Erythroblast (primary cell): ENCODE data around the gene HSPB9.
A peak's percentile ranks its signal among the peaks of the same experiment; 100 is the strongest.

ENCODE experiments used
- DNase-seq, 2 experiments: peaks; one replicate each; lab custom pipeline; 2025; lab: John Stamatoyannopoulos, UW
- GATA1 ChIP-seq: IDR thresholded peaks from 2 replicates; pipeline ENCODE4 v1.6.1; 2011; ENCODE audit warnings: low read depth, mild to moderate bottlenecking, control low read depth, low read length, moderate library complexity
- POLR2A ChIP-seq: IDR thresholded peaks from 2 replicates; pipeline ENCODE4 v1.6.1; 2011; ENCODE audit warnings: mild to moderate bottlenecking, low read length

Gene HSPB9

DNA sequence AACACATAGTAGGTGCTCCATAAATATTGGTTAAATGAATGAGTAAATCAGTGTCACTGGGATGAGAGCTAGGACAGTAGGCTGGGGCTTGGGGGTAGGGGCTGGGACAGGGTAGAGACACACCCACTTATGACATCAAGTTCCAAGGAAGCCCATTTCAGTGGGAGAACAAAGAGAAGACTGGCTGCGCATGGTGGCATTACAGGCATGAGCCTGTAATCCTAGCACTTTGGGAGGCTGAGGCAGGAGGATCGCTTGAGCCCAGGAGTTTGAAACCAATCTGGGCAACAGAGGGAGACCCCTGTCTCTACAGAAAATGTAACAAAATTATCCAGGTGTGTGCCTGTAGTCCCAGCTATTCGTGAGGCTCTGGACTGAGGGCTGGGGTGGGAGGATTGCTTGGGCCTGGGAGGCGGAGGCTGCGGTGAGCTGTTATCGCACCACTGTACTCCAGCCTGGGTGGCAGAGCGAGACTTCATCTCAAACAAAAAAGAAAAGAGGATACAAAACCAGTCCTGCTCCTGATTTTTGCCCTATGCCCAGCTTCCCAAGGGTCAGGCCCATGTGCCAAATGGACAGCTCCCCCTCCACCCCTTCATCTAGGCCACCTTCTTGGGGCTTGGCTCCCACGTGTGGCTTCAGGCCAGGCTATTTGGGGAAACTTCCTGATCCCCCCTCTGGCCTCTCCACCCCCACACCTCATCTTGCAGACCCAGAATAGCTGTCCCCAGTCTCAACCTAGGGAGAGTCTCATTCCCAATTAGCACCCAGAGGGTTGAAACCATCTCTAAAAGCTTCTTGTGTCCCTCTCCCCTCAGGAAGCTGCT is 31.4 kb upstream of the HSPB9 start:
- TF ChIP-seq POLR2A (no peak), GATA1 (no peak)
- no peak for DNase-seq

DNA sequence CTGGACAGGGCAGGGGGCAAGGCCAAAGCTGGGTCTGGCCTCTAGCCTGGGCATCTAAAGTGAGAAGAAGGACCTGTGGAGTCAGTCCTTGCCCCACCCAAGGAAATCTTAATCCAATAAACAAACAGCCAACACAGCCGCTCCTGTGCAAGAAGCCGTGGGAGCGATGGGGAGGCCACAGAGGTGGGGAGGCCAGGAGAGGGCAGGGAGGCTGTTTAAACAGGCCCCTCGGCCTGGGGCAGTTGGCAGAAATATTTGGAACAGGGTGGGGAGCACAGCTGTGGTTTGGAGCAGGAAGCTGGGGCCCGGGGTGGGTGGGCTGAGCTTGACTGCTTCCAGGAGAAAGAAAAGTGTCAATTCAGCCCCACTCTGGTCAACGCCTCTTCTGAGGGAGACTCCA is 29.7 kb upstream of the HSPB9 start:
- no peak for DNase-seq
- no peak for TF ChIP-seq GATA1
- TF ChIP-seq POLR2A: no peak

DNA sequence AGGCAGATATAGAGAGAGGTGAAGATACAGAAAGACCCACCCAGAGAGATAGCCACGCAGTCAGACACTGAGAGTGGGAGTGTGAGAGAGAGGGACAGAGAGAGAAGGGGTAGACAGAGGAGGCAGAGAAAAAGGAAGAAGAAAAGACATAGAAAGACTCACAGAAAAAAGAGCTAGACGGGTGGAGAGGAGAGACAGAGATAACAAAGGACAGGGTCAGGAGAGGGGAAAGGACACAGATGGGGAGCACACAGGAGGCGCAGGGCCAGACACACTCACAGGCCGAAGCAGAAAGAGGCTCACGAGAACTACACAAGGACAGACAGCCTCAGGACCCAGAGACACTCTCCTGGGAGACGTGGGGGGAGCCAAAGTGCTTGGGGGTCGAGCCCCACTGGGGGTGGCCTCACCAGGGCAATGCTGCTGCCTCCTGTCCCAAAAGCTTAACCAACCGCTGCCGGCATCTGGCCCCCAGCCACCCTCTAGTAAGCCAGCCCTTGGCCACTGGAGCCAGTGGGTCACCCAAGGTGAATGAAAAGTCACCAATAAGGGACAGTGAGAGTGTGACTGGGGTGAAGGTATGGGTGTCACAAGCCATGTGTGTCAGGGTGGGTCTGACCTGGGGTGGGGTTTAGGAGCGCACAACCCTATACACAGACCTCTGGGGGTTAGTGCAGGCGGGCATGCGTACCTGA is 28.1 kb upstream of the HSPB9 start:
- DNase-seq: no peak
- no peak for TF ChIP-seq POLR2A
- TF ChIP-seq GATA1: no peak

DNA sequence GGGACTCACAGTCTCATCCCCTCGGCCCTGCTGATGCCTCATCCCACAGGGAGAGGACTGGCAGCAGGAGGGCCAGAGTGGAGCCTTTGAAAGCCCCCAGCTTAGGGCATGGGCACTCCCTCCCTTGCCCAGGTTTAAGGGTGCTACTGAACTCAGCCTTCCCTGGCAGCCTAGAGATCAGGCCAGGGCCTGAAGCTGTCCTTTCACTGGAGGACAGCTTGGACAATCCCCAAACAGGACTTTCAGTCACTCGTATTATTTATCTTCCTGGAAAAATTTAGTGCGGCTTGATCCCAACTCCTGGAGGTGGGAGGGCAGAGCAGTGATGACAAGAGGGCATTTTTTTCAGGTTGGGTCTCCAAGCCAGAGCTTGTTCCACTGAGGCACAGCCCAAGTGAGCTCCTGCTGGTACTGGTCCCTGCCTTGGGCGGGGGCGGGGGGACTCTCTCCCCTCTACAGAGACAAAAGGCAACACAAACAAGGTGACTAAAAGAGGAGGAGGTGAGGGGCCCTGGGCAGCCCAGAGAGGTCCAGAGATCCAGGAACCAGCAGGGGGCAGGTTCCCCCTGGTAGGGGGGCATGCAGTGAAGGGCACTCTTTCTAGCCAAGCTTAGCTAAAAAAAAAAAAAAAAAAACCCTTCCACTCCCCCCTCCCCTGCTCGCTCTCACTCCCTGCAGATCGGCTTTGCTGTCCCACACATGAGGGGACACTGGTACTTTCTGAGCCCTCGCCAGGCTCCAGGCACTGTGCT is 26.1 kb upstream of the HSPB9 start:
- TF ChIP-seq GATA1 (no peak), POLR2A (no peak)
- no peak for DNase-seq

DNA sequence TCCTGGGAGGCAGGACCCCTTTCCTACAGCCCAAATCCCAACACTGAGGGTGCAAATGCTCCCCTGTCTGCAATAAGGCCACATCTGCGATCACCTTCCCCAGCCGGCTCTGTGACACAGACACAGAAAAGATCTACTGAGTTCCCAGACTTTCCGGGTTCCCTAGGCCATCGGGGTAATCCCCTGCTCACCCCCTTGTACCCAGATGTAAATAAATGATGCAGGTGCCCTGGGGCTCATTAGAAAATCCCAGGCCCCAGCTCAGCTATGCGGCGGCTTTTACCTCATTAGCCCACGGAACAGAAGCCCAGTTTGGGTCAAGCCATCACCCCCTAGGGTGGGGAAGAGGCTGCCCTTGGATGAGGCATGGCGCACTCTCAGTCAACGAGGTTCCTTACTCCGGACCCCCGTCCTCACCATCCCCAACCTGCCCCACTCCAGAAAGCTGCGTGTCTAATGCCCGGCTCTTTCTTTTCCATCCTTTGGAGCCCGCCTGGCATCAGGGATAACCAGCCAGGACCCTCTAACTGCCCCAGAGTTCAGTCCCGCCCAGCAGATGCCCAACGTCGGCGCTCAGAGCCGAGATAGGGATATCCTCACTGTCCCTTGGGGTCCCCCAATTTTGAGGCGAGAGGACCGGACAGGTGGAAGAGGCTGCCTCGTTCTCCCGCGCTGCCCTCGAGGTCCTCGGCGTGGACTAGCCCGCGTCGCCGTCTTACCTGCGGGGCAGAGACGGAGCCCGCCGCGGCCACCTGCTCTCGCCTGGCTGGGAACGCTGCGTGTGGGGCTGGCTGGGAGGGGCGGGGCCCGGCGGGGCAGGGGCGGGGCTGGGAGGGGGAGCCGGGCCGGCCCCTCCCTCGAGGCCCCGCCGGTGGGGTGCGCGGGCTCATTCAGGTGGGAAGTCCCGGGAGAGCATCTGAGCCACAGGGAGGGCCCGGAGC is 24.6 kb upstream of the HSPB9 start, which contains the start of gene ZNF385C:
Gene ZNF385C (minus strand): TSS at position 783 of the 941 bp plus-strand sequence. CDS start 35,417 bp downstream, outside the sequence.
- no peak for TF ChIP-seq GATA1
- no peak for TF ChIP-seq POLR2A
- DNase-seq: no peak

DNA sequence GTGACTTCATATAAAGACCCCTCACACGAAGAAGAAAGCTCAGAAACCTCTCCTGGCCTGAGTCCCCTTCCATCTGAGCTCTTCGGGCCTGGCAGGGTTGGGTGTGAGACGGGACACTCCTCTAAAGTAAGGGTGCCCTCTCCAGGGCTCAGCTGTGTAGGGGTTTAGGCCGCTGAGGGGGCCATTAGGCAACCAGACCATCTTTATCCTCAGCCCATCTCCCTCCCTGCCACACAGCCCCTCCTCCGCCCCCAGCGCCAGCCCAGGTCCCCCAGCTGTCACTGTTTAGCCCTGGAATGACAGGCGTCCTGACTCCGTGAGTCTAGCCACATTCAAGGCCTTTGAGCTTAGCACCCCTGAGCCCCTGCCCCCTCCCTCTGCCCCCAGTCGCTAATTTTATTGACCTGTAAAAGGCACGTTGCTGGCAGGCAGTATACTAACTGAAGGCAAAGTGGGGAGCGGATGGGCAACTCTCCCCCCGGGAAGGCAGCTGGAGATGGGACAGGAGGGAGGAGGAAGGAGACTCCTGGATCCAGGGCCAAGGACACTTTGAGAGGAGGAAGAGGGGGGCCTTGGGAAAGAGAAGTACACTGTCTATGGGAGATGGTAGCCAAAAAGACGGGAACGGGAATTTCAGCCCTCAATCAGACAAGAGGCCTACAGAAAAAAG is 23.7 kb upstream of the HSPB9 start:
- DNase-seq: no peak
- TF ChIP-seq GATA1 (no peak), POLR2A (no peak)

DNA sequence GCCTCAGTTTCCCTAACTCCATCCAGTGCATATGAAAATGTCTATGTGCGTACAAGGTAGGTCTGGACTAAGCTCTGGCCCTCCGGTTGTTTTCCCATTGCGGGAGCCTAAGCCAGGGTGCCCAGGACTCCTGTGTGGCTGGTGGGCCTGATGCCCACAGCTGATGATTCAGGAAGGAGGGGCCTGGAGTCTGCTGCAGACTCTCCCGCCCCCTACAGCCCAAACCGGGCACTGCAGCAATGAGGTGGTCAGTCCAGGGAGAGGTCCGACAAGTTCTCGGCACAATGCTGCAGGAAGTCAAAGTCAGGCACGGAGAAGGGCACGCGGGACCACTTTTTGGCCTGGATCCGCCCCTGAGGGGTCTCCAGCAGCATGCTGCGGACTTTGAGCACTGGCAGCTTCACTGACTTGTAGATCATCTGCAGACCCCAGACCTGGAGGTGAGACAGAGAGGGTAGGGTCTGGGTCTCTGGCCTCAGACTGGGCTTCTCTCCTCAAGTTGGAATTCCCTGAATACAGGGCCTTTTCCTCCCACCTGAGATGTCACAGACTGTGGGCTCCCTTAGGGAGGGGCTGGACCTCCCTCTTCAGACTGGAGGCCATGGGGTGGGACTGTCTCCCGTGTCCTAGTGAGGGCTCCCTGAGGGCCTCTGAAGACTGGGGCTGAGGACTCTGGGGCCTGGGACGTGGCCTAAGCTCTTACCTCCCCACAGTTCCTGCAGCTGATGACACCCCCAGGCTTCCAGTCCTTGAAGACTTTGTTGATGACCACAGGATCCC is 20.9 kb upstream of the HSPB9 start:
- no peak for TF ChIP-seq GATA1
- peak; percentile 72 to 80 for DNase-seq

DNA sequence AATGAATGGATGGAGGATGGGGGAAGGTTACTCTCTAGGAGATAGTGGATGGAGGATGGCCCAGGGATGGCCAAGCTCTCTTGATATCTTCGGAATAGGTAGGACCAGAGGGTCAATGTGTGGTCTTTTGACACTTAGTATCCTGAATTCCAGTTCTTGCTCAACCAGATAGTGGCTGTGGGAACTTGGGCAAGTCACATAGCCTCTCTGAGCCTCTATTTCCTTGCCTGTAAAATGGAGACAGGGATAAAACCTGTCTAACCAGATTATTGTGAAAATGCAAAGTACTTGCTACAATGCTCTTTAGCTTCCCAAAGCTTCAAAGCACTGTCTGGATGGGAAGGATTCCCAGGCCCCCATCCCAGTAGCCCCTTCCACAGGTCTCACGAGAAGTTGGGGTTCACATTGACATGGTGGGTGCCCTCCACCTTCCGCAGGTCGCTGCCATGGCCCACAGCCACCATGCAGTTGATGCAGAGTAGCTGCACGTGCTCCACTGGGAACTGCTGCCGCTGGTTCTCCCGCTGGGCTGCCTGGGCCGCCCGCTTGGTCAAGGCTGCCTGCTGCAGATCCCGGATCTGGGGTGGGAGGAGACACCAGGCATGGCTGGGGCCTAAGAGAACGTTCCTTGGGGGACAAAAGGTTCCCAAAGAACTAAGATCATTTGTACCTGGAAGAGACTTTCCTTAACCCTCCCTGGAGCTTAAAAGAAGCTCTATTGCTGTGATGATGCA is 19.2 kb upstream of the HSPB9 start:
- TF ChIP-seq POLR2A: no peak
- no peak for TF ChIP-seq GATA1
- no peak for DNase-seq

DNA sequence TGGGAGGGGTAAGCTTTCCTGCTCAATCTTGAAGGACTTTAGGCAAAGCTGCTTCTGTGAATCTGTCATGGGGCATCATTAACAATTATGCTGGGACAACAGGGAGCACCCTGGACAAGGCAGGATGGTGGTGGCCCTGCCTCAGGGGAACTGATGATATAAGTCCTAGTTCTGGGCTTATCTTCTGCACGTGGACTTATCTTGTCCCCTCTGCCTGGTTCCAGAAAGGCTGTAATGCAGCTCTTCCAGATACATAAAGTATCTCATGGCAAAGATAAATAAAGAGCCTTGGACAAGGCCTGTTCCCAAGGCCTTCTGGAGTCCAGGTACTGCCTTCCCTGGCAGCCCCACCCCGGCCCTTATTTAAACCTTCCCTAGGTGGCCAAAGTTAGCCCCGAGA is 18.3 kb upstream of the HSPB9 start:
- peak in 1 of 2 experiments; percentile 38 for DNase-seq
- TF ChIP-seq GATA1 (no peak), POLR2A (no peak)

DNA sequence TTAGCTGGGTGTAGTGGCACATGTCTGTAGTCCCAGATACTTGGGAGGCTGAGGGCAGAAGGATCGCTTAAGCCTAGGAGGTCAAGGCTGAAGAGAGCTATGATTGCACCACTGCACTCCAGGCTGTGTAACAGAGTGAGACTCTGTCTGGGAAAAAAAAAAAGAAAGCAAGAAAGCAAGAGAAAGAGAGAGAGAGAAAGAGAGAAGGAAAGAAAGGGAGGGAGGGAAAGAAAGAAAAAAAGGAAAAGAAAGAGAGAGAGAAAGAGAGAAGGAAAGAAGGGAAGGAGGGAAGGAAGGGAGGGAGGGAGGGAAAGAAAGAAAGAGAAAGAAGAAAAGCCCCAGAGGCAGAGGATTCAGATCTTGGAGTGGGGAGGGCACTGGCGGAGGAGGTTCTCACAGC is 16.6 kb upstream of the HSPB9 start:
- DNase-seq: no peak
- no peak for TF ChIP-seq POLR2A
- no peak for TF ChIP-seq GATA1

DNA sequence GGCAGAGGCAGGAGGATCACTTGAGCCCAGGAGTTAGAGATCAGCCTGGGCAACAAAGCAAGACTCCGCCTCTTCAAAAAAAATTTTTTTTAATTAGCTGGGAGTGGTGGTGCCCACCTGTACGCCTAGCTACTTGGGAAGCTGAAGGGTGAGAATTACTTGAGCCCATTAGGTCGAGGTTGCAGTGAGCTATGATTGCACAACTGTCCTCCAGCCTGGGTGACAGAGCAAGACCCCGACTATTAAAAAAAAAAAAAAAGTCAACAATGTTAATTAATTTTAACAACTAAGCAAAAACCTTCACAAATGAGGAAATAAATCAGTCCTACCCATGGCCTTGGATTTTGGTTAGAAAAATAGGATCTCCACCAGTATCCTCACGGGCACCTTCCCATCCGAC is 15.5 kb upstream of the HSPB9 start:
- no peak for DNase-seq
- TF ChIP-seq GATA1 (no peak), POLR2A (no peak)
